Heart left ventricle (tissue), 13 donors: Measurements from ENCODE around the gene RGS7.

ENCODE experiments used
- CTCF ChIP-seq, 12 donors: fragments of 200-600 bp; sonication (generic) in 4 of 12; IDR thresholded peaks; one replicate each; pipeline versions ENCODE4 v1.5.0 to v1.8.0; 2018 to 2022; ENCODE audit warnings: antibody characterized with exemption in 12 of 12, mild to moderate bottlenecking in 5 of 12
- POLR2A ChIP-seq, 2 donors: fragments of 450-650 bp; IDR thresholded peaks; one replicate each; pipeline ENCODE4 v1.6.1; 2017; ENCODE audit warnings: antibody characterized with exemption in 2 of 2, mild to moderate bottlenecking in 2 of 2, moderate library complexity in 2 of 2
- donor health status: ischemic (EF 13 %, LVEDD 7.1; RV severe dilation, severe dysfunction).
- donor health status: DM: no; HTN: yes; CAD: no.
- donor health status: DM: no; HTN: no; CAD: no.
- donor health status: ischemic (EF 25% LVEDD 6.9; RV normal size, moderate dysfunction).
- donor health status: ischemic (EF 25% LVEDD 5.7; RV mildly dilated, moderate dysfunction).
- donor health status: ischemic (EF 35%, LVEDD 5.7; RV mildly dilated, moderate dysfunction).
- donor health status: nonischemic (EF 11% LVEDD 7.7; RV severe dilation, severe dysfunction).
- donor health status: DM: yes; HTN: yes; CAD: no.
- donor health status: PGD.
- donor health status: ischemic (EF 29% LVEDD 5.4; RV normal size, mild dysfunction).
- donor health status: nonischemic (EF 23%, LVEDD 6.1; RV moderate dilation, normal function).

GRCh38 chr1:241217516-241217915 lies 139.5 kb downstream of the RGS7 start:
- TF ChIP-seq POLR2A (IDR thresholded peaks at IDR 0.05) (no peak), CTCF (IDR thresholded peaks at IDR 0.05) (no peak)
